ENCODE data around the gene SAMD14.
A peak's percentile ranks its signal among the peaks of the same experiment; 100 is the strongest.

SAMD14 gene

GRCh38 chr17:50165867-50166517, 36.0 kb upstream of the SAMD14 start, which contains the start of gene SGCA:
Gene SGCA (plus strand): TSS chr17:50166005. CDS start chr17:50166041, 36 bp downstream.
- H3K27ac ChIP-seq, result no peak within 1 kb of the TSS
- DNase-seq (ENCODE audit: low read depth, low spot score), result no peak

DNA sequence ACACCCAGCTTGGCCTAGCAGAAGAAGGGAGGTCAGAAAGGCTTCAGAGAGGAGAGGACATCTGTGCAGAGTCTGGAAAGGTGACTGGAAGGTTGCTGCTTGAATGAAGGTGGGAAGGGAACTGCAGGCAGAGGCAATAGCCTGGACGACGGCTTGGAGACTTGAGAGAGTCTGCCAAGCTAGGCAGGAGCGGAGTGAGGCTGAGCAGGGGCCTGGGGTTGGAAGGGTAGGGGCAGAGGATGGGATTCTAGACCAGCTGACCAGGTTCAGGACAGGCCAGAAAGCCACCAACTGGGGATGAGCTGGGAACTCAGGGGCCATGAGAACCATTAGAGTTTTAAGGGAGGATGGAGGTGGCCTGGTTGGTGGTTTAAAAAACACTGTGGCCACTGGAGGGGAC, 35.5 kb upstream of the SAMD14 start:
- DNase-seq (ENCODE audit: low read depth, low spot score), result no peak
- no peak overlapping the region for H3K27ac ChIP-seq

GRCh38 chr17:50165066-50165465, 35.1 kb upstream of the SAMD14 start:
- H3K27ac ChIP-seq, result no peak overlapping the region
- DNase-seq (ENCODE audit: low read depth, low spot score), result no peak

- DNase-seq (ENCODE audit: low read depth, low spot score), result no peak
Observed at GRCh38 chr17:50164697-50164988, 34.7 kb upstream of the SAMD14 start.

DNA sequence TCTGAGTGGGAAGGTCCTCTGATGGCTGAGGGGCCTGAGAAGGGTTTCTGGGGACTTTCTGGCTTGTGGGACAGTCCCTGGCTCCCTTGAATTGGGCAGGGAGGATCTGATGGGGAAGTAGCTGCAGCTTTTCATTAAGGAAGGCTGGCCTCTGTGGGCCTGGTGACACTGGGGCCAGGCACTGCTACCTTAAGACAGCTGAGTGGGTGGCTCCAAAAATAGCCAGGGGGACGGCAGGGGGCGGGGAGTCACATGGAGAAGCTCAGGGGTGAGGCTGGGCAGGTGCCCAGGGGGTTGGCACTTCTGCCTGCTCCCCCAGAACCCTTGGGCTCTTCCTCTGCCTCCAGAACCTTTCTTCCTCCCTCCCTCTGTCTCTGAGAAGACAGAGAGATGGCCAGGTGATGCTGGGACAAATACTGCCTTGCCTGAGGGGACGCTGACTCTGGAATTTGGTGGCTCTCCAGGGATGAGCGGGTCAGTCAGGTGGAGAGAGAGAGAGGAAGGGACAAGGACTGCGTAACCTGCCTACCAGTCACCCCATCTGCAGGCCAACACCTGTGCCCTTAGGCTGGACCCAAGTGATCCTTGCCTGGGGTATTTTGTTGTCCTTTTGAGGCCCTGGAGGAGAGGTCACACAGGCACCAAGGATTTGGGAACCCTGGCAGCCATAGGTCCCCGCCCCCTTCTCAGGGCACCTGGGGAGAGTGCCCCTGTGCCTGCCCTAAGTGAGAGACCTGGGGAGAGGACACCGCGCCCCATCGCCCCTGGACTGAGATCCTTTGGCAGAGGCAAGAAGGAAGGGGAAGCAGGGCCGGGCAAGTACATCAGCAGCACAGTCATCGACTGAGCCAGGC, 34.1 kb upstream of the SAMD14 start:
- DNase-seq (ENCODE audit: low read depth, low spot score), result no peak
- no peak overlapping the region for H3K27ac ChIP-seq

More at GRCh38 chr17:50164697-50164988, 34.7 kb upstream of the SAMD14 start:
- no peak overlapping the region for H3K27ac ChIP-seq

DNA sequence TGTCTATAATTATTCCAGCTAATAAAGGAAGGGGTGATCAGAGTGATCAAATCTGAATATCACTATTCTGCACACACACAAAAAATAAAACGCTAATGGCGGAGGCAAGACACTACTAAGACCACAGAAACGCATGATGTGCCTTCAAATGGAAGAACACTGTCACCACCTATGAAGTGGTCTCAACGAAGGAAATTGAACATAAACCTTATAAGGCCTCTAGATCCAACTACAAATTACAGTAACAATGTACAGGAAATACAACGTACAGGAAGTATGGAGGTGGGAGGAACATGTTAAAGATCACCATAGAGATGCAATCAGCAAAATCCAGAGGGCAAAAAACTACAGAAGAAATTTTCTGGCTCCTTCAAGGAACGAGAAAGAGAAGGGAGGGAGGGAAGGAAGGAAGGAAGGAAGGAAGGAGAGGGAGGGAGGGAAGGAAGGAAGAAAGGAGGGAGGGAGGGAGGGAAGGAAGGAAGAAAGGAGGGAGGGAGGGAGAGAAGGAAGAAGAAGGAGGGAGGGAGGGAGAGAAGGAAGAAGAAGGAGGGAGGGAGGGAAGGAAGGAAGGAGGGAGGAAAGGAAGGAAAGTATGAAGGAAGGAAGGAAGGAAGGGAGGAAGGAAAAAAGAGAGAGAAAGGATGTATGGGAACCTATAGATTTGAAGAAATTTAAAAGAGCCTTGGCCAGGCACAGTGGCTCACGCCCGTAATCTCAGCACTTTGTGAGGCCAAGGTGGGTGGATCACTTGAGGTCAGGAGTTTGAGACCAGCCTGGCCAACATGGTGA, 32.7 kb upstream of the SAMD14 start:
- no peak overlapping the region for H3K27ac ChIP-seq
- DNase-seq (ENCODE audit: low read depth, low spot score), result no peak

GRCh38 chr17:50161911-50162288, 31.9 kb upstream of the SAMD14 start:
- no peak for DNase-seq (ENCODE audit: low read depth, low spot score)
- H3K27ac ChIP-seq, result no peak overlapping the region

DNA sequence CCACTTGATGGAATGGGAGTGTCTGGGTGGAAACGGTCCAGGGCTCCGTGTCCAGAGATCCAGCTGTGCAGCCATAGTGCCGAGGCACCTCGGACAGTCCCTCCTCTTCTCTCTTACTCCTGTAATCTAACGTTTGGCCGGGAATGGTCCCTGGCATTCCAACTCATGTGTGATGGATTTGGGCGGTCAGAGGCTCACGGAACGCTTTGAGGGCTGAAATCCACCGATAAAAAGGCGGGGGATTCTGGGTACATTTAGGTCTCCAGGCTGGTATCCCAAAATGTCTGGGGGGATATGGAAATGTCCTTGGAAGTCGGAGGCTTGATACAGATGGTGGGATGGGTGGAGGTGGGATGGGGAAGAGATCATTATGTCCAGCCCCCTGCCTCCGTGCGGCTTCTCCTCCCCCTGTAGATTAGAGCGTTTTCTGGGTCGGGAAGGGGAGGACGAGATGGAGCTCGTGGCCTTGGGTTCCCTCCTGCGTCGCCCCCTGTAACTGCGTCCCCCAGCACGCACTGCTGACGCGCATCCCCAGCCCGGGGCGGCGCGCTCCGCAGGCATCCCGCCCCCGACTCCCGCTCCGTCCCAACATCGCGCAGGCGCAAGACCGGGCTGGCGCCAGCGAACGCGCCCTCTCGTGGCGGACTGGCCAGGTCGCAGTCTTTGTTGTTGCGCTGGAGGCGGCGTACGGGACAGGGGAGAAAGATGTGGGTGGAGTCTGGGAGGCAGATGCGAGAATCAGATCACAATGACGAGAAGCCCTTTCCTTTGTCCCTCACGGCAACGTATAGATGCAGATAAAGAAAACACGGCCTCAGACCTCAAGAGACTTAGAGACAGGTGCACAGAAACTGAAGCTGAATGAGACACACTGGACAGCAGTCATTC, 31.3 kb upstream of the SAMD14 start:
- DNase-seq (ENCODE audit: low read depth, low spot score), result no peak
- H3K27ac ChIP-seq, result no peak overlapping the region

GRCh38 chr17:50157891-50158290, 27.9 kb upstream of the SAMD14 start:
- no peak for DNase-seq (ENCODE audit: low read depth, low spot score)
- no peak overlapping the region for H3K27ac ChIP-seq

- no peak overlapping the region for H3K27ac ChIP-seq
- DNase-seq (ENCODE audit: low read depth, low spot score), result no peak
Observed at GRCh38 chr17:50155115-50155819, 25.3 kb upstream of the SAMD14 start.

GRCh38 chr17:50154604-50155003, 24.6 kb upstream of the SAMD14 start:
- no peak overlapping the region for H3K27ac ChIP-seq
- DNase-seq (ENCODE audit: low read depth, low spot score), result no peak

DNA sequence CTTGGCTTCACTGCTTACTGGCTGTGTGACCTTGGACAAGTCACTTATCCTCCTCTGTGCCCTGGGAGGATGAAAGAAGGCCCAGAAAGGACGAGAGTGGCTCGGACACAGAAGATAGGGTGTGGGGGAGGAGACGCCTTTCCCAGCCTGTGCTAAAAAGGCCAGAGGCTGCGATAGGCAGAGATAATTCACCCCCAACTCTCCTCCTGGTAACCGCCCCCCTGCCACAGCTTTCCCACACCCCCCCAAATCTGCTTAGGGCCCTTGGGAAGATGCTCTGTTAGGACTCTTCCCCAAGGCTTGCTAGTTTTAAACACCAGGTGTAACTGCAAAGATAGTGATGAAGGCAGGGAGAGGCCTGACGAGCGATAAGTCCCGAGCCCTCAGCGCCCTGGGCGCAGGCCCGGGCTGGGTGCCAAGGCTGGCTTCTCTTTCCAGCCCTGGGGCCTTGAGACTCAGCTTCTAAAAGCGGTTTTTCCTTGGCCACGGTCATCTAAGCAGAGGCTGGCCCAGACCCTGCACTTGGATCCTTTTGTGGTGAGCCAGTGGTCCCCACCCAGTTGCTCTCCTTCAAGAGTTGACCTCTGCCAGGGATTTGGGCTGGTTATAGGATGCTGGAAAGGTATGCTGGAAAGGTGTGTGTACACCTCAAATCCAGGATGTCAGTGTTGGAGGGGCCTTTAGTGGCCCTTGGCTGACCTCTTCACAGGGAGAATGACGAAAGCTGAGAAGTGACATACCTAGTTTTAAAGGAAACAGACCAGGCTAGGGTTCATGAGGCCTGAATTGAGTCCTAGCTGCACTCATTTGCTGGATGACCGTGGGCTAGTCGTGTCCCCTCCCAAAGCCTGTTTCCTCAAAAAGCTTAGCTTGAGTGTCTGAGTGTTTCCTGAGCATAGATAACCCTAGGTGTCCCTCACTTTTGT, 24.0 kb upstream of the SAMD14 start:
- no peak overlapping the region for H3K27ac ChIP-seq
- DNase-seq (ENCODE audit: low read depth, low spot score), result no peak

- DNase-seq (ENCODE audit: low read depth, low spot score), result no peak
- peak overlapping the region; percentile 96 for H3K27ac ChIP-seq
Observed at GRCh38 chr17:50152736-50153135, 22.8 kb upstream of the SAMD14 start.

- peak overlapping the region; percentile 96 for H3K27ac ChIP-seq
- peak; percentile 53 for DNase-seq (ENCODE audit: low read depth, low spot score)
Observed at GRCh38 chr17:50151937-50152547, 22.1 kb upstream of the SAMD14 start.

DNA sequence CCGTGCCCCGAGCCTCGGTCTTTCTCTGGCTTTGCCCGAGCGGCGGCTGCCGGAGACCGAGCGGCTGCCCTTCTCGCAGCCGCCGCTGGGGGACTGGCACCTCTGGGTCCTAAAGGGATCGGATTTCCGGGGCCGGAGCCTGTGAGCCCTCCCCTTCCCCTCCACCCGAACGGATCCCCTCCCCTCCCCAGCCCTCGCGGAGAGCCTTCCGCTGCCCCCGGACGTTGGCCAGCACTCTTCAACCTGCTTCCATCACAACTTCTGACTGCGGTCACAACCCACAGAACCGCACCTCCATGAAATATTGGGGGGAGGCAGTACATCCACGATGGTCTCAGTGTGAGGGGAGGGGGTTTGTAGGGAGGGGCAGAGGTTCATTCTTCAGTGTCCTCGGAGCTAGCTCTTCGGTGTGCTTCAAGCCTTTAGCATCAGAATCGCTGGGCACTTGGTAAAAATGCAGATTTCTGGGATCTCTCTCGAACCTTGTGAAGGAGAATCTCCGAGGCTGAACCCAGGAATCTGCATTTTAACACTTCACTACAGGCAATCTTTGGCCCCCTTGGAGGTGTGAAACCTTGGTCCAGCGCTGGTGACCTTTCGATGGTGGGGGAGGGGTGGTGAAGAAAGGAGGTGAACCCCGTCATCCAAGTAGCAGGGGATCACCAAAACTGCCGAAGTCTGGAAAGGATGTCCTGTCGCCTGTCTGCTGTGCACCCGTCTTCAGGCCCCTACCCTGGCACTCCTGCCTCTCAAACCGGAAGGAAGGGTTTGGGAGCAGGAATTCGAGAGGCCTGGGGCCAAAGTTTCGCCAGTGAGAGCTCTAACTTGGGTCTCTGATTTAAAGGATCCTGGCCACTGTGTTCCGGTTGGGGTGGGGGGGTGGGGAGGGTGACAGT, 21.3 kb upstream of the SAMD14 start:
- DNase-seq (ENCODE audit: low read depth, low spot score), result no peak
- H3K27ac ChIP-seq, result peak overlapping the region; percentile 96

GRCh38 chr17:50150354-50151040, 20.5 kb upstream of the SAMD14 start, which contains the start of gene PPP1R9B:
Gene PPP1R9B (minus strand): TSS chr17:50150677. CDS start chr17:50150513, 164 bp downstream.
- H3K27ac ChIP-seq, result peak within 1 kb of the TSS; percentile 96
- no peak for DNase-seq (ENCODE audit: low read depth, low spot score)
